ENCODE data around the gene ZBED4. TPM values are rescaled to one million over a fixed set of nuclear protein-coding genes. Genes with fewer than 3 reads are reported as not detected.

The ZBED4 gene
- total and polyA plus RNA-seq, 2 of the 13 experiments (the other 11 are each of a cell fraction or from before 2014, with no cell fraction given) = 5.4 to 9.6 TPM

DNA sequence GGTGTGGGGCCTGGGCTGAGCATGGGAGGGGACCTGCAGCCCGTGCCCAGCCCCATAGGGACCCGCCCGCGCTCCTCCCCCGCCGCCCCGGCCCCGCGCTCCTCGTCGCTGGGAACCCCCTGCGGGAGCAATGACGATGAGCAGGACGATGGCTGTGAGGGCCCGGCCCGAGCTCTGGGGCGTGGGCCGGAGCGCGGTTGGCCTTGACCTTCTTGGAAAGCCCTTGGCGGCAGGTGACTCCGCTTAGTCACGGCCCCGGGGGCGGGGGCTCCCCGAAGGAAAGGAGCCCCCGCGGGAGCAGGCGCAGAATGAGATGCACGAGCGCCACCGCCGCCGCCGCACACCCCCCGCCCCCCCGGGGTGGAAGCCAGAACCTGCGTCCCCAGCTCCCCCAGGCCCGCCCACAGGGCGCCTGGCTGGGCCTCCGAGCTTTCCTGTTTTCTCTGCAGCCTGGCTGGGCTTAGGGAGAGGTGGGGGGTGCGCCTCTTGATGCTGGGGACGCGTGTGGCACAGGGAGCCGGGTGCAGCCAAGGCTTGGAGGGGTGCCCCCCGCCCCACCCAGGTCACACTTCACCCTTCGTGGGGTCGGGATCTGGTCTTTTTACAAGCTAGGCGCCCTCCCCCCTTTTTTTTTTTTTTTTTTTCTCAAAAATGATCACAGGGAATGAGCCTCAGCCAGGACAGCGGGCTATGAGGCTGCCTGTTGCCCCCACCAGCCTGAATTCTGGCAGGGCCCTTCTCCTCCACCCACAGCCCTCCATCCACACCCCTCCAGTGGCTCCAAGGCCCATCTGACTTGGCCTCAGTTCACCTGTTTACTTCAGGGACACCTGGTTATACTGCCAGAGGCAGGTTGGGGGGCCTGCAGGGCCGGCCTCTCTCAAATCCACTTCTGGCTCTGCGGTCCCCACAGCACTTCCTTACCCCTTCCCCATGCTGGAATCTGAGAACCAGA lies 82.7 kb downstream of the ZBED4 start (continued):
- TF ChIP-seq ZBTB7B (CRISPR knock-in tag; IDR thresholded peaks at IDR 0.05) = peak; percentile 68
- TF ChIP-seq IKZF5 (CRISPR knock-in tag; IDR thresholded peaks at IDR 0.05) = peak; percentile 76; the same call in 1 of the 2 replicates
- TF ChIP-seq ZBTB34 (CRISPR knock-in tag; IDR thresholded peaks at IDR 0.05) = no peak
- peak in 1 of 2 experiments; percentile 34; a peak in 1 of 4 replicates for TF ChIP-seq ATF4 (CRISPR knock-in tag; IDR thresholded peaks at IDR 0.05)
- TF ChIP-seq ZNF33B (CRISPR knock-in tag; IDR thresholded peaks at IDR 0.05) = no peak
- TF ChIP-seq MZF1 (CRISPR knock-in tag; IDR thresholded peaks at IDR 0.05; ENCODE audit: borderline replicate concordance) = no peak
- TF ChIP-seq ZNF563 (CRISPR knock-in tag; IDR thresholded peaks at IDR 0.05) = peak; percentile 55; the same call in 1 of the 2 replicates
- peak; percentile 53; the same call in 1 of the 2 replicates for TF ChIP-seq ZNF792 (CRISPR knock-in tag; IDR thresholded peaks at IDR 0.05)
- no peak for TF ChIP-seq PLRG1 (conservative IDR thresholded peaks at IDR 0.05)
- peak; percentile 87 for TF ChIP-seq TBL1XR1 (IDR thresholded peaks at IDR 0.05; ENCODE audit: borderline replicate concordance, low read length, partially characterized antibody)
- no peak for TF ChIP-seq ZNF230 (CRISPR knock-in tag; IDR thresholded peaks at IDR 0.05)
- peak; percentile 52; the same call in 1 of the 2 replicates for TF ChIP-seq SP4 (CRISPR knock-in tag; IDR thresholded peaks at IDR 0.05)
- peak; percentile 66 for TF ChIP-seq ZFY (CRISPR knock-in tag; IDR thresholded peaks at IDR 0.05)
- TF ChIP-seq DMAP1 (CRISPR knock-in tag; IDR thresholded peaks at IDR 0.05) = 0 out of 2 replicates have a peak, but pooled peaks have one; percentile 42

Measured in HepG2 (cell line).